Right cardiac atrium (tissue), 5 donors: Measurements from ENCODE around the gene GAMT. TPM values are rescaled to one million over a fixed set of nuclear protein-coding genes. Genes with fewer than 3 reads are reported as not detected.

Source experiments
- ATAC-seq, 2 donors: fragments of 200-7000 bp; cut with Tn5 transposase; one replicate each; pipeline versions ENCODE4 v1.8.0 to v1.9.1; 2020; ENCODE audit warnings: moderate library complexity in 2 of 2, mild to moderate bottlenecking in 1 of 2
- DNase-seq, 3 donors: peaks; one replicate each; pipeline ENCODE4 v3.0.0-alpha.2; 2020
- H3K27ac ChIP-seq: one replicate; pipeline ENCODE4 v1.5.1; 2013; ENCODE audit warnings: mild to moderate bottlenecking, low read length, control low read depth, moderate library complexity
- H3K27me3 ChIP-seq: one replicate; pipeline ENCODE4 v1.6.1; 2013; ENCODE audit not compliant: control insufficient read depth, insufficient read depth
- H3K4me1 ChIP-seq: one replicate; pipeline ENCODE4 v1.6.1; 2013; ENCODE audit warnings: low read length; ENCODE audit not compliant: control insufficient read depth, insufficient read depth
- H3K4me3 ChIP-seq: one replicate; pipeline ENCODE4 v1.5.1; 2013; ENCODE audit warnings: low read length, control low read depth
- H3K9me3 ChIP-seq: one replicate; pipeline ENCODE4 v1.6.1; 2013; ENCODE audit warnings: low read length; ENCODE audit not compliant: control insufficient read depth
- WGBS: extraction: QIAGEN DNeasy Blood & Tissue Kit; methylation state at CpG from one replicate; pipeline ENCODE4 v1.1.7; 2013; 5-methylcytosine and 5-hydroxymethylcytosine counted together
- intact Hi-C, 4 donors: fragments of 100-400 bp; cut with DNase I; formaldehyde crosslinking; loops; one replicate each; pipeline versions ENCODE4 v1.11.0 to v1.14.0; 2022 to 2023
- polyA plus RNA-seq: library from polyadenylated mRNA; stranded (reverse); fragments of 200-250 nt; gene quantifications from one replicate; pipeline ENCODE4 v1.2.3, GENCODE V29; 2013
- total RNA-seq, 4 donors: library from RNA; stranded (reverse); fragmentation: NEBNext Ultra II Directional; extraction: Animal tissue kit (Norgen Biotek cat#: 25700); gene quantifications; one replicate each; pipeline ENCODE4 v1.2.1, GENCODE V29; 2021
- donor health status: healthy with polysubstance abuse.
- donor health status: DM: no; HTN: yes; CAD: no.
- donor health status: DM: no; HTN: no; CAD: no.
- donor health status: DM: no; HTN: yes; CAD: no; lungs with severe emphysema.
- donor health status: DM: yes; HTN: yes; CAD: no.

Gene GAMT
- total and polyA plus RNA-seq, 5 donors: 49.2 to 124 (median 69.2) TPM

GRCh38 chr19:1432507-1432887 lies 31.2 kb upstream of the GAMT start:
- WGBS: 92% methylated on average over 16 of the region's 16 CpGs
- no peaks in the 10 kb centered on the region for H3K4me1 ChIP-seq
- no peak overlapping the region for H3K4me3 ChIP-seq
- ATAC-seq (no peak), DNase-seq (no peak)
- no peak overlapping the region for H3K27ac ChIP-seq
- intact Hi-C loops: no loop called here
- H3K27me3 ChIP-seq: no peaks in the 10 kb centered on the region
- no peaks in the 10 kb centered on the region for H3K9me3 ChIP-seq

GRCh38 chr19:1431759-1432506 lies 30.6 kb upstream of the GAMT start:
- DNase-seq (peak in 1 of 3 donors; percentile 57), ATAC-seq (no peak)
- no peaks in the 10 kb centered on the region for H3K27me3 ChIP-seq
- WGBS: 90% methylated on average over 24 of the region's 24 CpGs
- no peak overlapping the region for H3K4me3 ChIP-seq
- H3K9me3 ChIP-seq: no peaks in the 10 kb centered on the region
- H3K27ac ChIP-seq: no peak overlapping the region
- no peaks in the 10 kb centered on the region for H3K4me1 ChIP-seq
- intact Hi-C loops: no loop called here

GRCh38 chr19:1430246-1430645 lies 28.9 kb upstream of the GAMT start:
- ATAC-seq (no peak), DNase-seq (peak in 1 of 3 donors; percentile 42)
- H3K9me3 ChIP-seq: no peaks in the 10 kb centered on the region
- intact Hi-C loops: no loop called here
- 83% methylated on average over 14 of the region's 14 CpGs for WGBS
- H3K27me3 ChIP-seq: no peaks in the 10 kb centered on the region
- no peak overlapping the region for H3K27ac ChIP-seq
- no peaks in the 10 kb centered on the region for H3K4me1 ChIP-seq
- no peak overlapping the region for H3K4me3 ChIP-seq

GRCh38 chr19:1429750-1430149 lies 28.4 kb upstream of the GAMT start:
- no peaks in the 10 kb centered on the region for H3K4me1 ChIP-seq
- 47% methylated on average over 14 of the region's 14 CpGs for WGBS
- peak; percentile 41 to 46 for ATAC-seq
- no peaks in the 10 kb centered on the region for H3K9me3 ChIP-seq
- peak in 2 of 3 donors; percentile 76 to 79 for DNase-seq
- no peak overlapping the region for H3K4me3 ChIP-seq
- no peak overlapping the region for H3K27ac ChIP-seq
- intact Hi-C loops: no loop called here
- no peaks in the 10 kb centered on the region for H3K27me3 ChIP-seq

DNA sequence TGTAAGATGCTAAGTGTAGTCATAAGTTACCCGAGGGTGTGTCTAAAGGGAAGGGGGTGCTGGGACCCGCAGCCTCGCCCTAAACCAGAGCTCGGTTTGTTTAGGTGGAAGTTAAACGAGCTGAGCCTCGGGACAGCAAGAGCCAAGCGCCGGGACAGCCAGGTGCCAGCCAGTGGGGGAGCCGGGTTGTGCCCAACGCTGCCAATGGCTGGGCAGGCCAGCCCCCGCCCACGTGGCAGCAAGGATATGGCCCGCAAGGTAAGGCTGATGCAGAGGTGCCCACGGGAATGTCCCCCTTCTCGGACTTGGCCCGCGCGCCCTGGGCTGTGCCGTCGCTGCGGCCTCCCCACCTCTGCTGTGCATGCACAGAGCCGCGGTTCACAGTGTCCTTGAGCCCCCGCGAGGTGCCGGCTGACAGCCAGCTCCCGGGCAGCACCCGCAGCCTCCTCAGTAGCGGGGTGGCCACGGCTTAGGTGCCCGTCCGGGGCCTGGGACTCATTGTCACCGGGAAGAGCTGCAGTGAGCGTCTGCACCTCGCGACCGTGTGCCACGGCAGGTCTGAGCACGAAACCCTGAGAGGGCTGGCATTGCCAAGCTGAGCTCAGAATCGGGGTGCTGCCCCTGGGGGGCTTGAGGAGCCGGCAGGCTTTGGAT lies 27.5 kb upstream of the GAMT start:
- 85% methylated on average over 41 of the region's 41 CpGs for WGBS
- DNase-seq (peak in 2 of 3 donors; percentile 59 to 63), ATAC-seq (peak in 1 of 2 donors; percentile 4)
- Histone ChIP-seq H3K4me1 (no peaks in the 10 kb centered on the region), H3K9me3 (no peaks in the 10 kb centered on the region), H3K4me3 (no peak overlapping the region), H3K27ac (no peak overlapping the region), H3K27me3 (no peaks in the 10 kb centered on the region)
- intact Hi-C loops: no loop called here

DNA sequence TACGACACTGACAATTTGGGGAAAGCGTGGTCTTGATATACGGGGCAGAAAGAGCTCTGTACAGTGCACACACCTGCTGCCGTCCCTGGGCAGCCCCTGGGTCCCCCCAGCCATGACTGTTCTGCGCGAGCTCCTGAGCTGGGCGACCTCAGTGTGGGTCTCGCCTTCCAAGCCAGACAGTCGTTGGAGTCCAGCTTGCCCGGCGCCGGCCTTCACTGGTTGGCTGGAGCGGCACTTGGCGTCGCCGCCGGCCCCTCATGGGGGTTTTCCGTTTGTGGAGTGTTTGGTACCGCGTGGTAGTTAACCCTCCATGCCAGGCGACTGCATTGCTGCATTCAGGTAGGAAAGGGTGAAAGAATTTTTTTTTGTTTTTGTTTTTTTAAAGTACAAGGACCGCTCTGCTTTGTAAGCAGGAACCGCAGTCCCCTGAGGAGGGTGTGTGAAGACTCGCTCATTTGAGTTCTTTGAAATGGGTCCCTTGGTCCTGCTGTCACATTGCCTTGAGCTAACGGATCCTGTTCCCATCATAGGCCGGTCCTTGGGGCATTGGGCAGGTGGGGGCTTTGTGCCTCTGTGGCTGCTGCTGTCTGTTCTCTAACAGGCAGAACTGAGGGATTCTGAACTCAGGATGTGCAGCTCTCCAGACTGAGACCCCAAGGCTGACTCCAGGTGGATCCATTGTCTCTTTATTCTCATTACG lies 26.0 kb upstream of the GAMT start:
- no peak overlapping the region for H3K27ac ChIP-seq
- H3K4me3 ChIP-seq: no peak overlapping the region
- no peaks in the 10 kb centered on the region for H3K4me1 ChIP-seq
- H3K27me3 ChIP-seq: no peaks in the 10 kb centered on the region
- no peaks in the 10 kb centered on the region for H3K9me3 ChIP-seq
- DNase-seq (peak in 1 of 3 donors; percentile 45), ATAC-seq (no peak)
- intact Hi-C loops: no loop called here
- WGBS: 87% methylated on average over 27 of the region's 27 CpGs

GRCh38 chr19:1426736-1427135 lies 25.4 kb upstream of the GAMT start:
- Histone ChIP-seq H3K27me3 (no peaks in the 10 kb centered on the region), H3K27ac (no peak overlapping the region), H3K4me3 (no peak overlapping the region), H3K4me1 (no peaks in the 10 kb centered on the region), H3K9me3 (no peaks in the 10 kb centered on the region)
- DNase-seq (no peak), ATAC-seq (no peak)
- WGBS: 72% methylated on average over 9 of the region's 9 CpGs
- intact Hi-C loops: no loop called here

DNA sequence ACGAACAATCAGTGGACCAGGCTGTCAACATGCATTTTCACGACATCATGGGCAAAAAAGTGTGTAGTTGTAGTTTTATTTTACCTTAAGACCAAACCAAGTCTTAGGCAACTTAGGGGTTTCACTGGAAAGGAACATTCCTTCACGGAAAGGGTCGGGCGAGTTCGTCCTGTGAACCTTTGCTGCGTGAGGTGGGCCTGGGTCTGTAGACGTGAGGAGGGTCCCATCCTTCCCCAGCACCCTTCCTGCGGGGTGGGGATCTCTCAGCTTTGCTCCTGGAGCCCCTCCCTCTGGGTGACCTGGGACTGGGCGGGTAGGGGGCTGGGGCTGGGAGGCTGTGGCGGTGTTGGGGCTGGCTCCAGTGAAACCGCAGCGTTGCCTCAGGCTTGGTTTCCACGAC lies 24.6 kb upstream of the GAMT start:
- DNase-seq (no peak), ATAC-seq (no peak)
- no peaks in the 10 kb centered on the region for H3K4me1 ChIP-seq
- intact Hi-C loops: no loop called here
- WGBS: 91% methylated on average over 14 of the region's 14 CpGs
- no peaks in the 10 kb centered on the region for H3K9me3 ChIP-seq
- no peak overlapping the region for H3K4me3 ChIP-seq
- H3K27ac ChIP-seq: no peak overlapping the region
- no peaks in the 10 kb centered on the region for H3K27me3 ChIP-seq

DNA sequence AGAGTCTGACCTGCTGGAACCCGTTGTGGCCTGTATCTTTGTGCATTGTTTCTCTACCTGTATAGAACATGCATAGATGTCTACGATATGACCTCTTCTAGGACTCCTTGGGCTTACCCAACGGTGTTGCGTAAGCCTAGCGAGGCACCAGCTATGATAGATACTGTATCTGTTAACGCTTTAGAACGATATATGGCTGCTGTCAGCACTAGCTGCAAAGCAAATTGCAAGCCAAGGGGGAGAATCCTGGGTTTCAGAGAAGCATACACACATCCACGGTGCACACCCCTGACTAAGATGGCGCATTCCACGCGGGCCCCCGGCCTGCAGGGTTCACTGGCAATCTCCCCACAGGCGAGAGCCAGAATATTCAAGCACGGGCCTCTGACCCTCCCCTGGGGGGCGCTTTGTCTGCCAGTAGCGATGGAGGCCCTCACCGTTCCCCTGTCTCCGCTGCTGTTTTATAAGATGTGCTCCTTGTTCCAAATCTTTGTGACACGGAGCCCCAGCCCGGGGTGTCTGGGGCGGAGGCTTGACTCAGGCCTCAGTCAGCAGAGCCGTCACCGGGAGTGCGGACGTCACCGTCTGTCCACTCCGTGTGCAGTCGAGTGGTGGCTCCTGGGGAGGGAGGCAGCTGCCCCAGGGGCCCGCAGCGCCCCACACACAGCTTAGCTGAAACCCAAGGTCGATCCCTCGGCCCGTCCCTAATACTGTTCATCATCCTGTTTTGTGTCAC lies 23.9 kb upstream of the GAMT start:
- no peak overlapping the region for H3K27ac ChIP-seq
- no peaks in the 10 kb centered on the region for H3K4me1 ChIP-seq
- no peak for ATAC-seq
- no peak for DNase-seq
- intact Hi-C loops: no loop called here
- no peaks in the 10 kb centered on the region for H3K27me3 ChIP-seq
- WGBS: 82% methylated on average over 33 of the region's 33 CpGs
- H3K9me3 ChIP-seq: no peaks in the 10 kb centered on the region
- H3K4me3 ChIP-seq: no peak overlapping the region

- intact Hi-C loops: no loop called here
- DNase-seq: no peak
- 84% methylated on average over 42 of the region's 42 CpGs for WGBS
- Histone ChIP-seq H3K27me3 (no peaks in the 10 kb centered on the region), H3K4me3 (no peak overlapping the region), H3K4me1 (no peaks in the 10 kb centered on the region), H3K27ac (no peak overlapping the region), H3K9me3 (no peaks in the 10 kb centered on the region)
- no peak for ATAC-seq
Observed at GRCh38 chr19:1424192-1424955, 23.0 kb upstream of the GAMT start.
